RWPE1 (cell line): ENCODE data around the gene LNX1.

Experiments used
- CTCF ChIA-PET: fragments of 350-600 bp; sonication (Branson Sonifier 250); formaldehyde crosslinking; extraction: SDS; loops from one replicate; lab custom pipeline; 2021; lab: Yijun Ruan, JAX
- POLR2A ChIA-PET: fragments of 400-600 bp; formaldehyde crosslinking; extraction: SDS; loops from one replicate; lab custom pipeline; 2020; ENCODE audit warnings: antibody characterized with exemption; ENCODE audit not compliant: low non-redundant PET; lab: Yijun Ruan, JAX
- DNase-seq: peaks from one replicate; pipeline ENCODE4 v3.0.0; 2012; ENCODE audit warnings: low spot score
- H3K27ac ChIP-seq: fragments of 450-650 bp; 2 replicates; pipeline ENCODE4 v1.5.1; 2017
- TF ChIP-seq, protein P1 (sequence below): fragments of 450-650 bp; conservative IDR thresholded peaks from 2 replicates; pipeline ENCODE4 v1.5.1; 2017; ENCODE audit warnings: low read depth, mild to moderate bottlenecking

LNX1 gene

GRCh38 chr4:53591372-53591892 is at the start of gene LNX1:
LNX1 (minus strand) TSS chr4:53591486; CDS start chr4:53574002, 17,484 bp downstream.
- DNase-seq: peak; percentile 66
- H3K27ac ChIP-seq: peak within 1 kb of the TSS; percentile 79
- ChIA-PET CTCF (interaction anchor here (0.6 kb wide), 2 partner anchors 253 to 407 kb away, joined by 3 read pairs; no protein-coding TSS in a partner anchor), POLR2A (no interaction called here)
- TF ChIP-seq, protein P1, sequence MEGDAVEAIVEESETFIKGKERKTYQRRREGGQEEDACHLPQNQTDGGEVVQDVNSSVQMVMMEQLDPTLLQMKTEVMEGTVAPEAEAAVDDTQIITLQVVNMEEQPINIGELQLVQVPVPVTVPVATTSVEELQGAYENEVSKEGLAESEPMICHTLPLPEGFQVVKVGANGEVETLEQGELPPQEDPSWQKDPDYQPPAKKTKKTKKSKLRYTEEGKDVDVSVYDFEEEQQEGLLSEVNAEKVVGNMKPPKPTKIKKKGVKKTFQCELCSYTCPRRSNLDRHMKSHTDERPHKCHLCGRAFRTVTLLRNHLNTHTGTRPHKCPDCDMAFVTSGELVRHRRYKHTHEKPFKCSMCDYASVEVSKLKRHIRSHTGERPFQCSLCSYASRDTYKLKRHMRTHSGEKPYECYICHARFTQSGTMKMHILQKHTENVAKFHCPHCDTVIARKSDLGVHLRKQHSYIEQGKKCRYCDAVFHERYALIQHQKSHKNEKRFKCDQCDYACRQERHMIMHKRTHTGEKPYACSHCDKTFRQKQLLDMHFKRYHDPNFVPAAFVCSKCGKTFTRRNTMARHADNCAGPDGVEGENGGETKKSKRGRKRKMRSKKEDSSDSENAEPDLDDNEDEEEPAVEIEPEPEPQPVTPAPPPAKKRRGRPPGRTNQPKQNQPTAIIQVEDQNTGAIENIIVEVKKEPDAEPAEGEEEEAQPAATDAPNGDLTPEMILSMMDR: no peak

- no peak for DNase-seq
- TF ChIP-seq, protein P1: no peak
- CTCF ChIA-PET: no interaction called here
- POLR2A ChIA-PET: no interaction called here
- H3K27ac ChIP-seq: no peak overlapping the region
These were observed 49.5 kb upstream of the LNX1 start for GRCh38 chr4:53640576-53641453.

DNA sequence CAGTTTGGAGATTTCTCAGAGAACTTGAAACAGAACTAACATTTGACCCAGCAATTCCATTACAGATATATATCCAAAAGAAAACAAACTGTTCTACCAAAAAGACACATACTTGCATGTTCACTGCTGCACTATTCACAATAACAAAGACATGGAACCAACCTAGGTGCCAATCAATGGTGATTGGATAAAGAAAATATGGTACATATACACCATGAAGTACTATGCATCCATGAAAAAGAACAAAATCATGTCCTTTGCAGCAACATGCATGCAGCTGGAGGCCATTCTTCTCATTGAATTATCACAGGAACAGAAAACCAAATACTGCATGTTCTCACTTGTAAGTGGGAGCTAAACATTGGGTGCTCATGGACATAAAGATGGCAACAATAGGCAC is 47.6 kb upstream of the LNX1 start:
- TF ChIP-seq, protein P1: no peak
- POLR2A ChIA-PET: no interaction called here
- no peak for DNase-seq
- H3K27ac ChIP-seq: no peak overlapping the region
- CTCF ChIA-PET: no interaction called here

DNA sequence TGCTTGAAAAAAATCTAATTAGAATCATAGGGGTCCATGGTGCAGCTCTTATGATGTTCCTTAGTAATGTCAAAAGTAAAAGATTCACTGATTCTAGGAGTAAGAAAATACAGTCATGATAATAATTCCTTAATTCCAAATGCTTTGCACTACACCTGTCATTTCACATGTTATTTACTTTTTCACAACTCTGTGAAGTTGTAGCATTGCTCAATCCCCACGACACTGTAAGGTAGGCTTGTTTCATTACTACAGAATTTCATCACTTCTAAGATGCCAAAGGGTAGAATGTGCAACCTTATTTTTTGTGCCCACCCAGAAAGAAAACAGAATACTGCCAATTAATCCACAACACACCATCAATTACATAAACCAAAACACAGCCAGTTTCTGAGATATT is 46.1 kb upstream of the LNX1 start:
- H3K27ac ChIP-seq: no peak overlapping the region
- ChIA-PET CTCF (no interaction called here), POLR2A (no interaction called here)
- DNase-seq: no peak
- TF ChIP-seq, protein P1: no peak

- TF ChIP-seq, protein P1: no peak
- ChIA-PET POLR2A (no interaction called here), CTCF (interaction anchor here (0.6 kb wide), 1 partner anchor 538 kb away, joined by 3 read pairs; no protein-coding TSS in a partner anchor)
- no peak overlapping the region for H3K27ac ChIP-seq
- DNase-seq: no peak
These were observed 44.6 kb upstream of the LNX1 start for GRCh38 chr4:53635697-53636483.

DNA sequence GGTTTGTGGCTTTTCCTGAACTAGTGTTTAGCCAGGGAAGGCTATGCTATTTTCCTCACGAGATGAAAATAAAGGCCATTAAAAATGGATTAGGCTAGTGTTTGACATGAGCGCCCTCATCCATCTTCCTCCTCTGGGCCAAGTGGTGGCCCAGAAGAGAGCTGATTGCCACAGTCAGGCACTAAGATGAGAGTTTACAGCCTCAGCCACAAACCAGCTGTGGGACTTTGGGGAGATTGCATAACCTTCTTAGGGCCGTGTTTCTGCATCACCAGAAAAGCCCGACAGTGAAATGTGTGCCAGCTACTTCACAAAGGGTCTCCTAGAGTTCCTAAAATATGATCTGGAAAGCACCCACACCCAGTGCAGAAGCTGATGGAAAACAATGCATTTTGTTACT is 42.3 kb upstream of the LNX1 start:
- POLR2A ChIA-PET: no interaction called here
- TF ChIP-seq, protein P1: no peak
- no peak for DNase-seq
- H3K27ac ChIP-seq: no peak overlapping the region
- CTCF ChIA-PET: interaction anchor here (0.6 kb wide), 1 partner anchor 600 kb away, joined by 3 read pairs; no protein-coding TSS in a partner anchor
